AG09319 (cell line): ENCODE measurements around the gene ITGA11.

Source experiments
- DNase-seq: peaks from one replicate; pipeline ENCODE4 v3.0.0-alpha.2; 2010; ENCODE audit warnings: low read depth; ENCODE audit errors: extremely low read depth
- TF ChIP-seq, protein P1 (sequence below): IDR thresholded peaks from 2 replicates; pipeline ENCODE4 v1.5.1; 2011; ENCODE audit warnings: low read depth, mild to moderate bottlenecking, inconsistent platforms, low read length, moderate library complexity

The ITGA11 gene

DNA sequence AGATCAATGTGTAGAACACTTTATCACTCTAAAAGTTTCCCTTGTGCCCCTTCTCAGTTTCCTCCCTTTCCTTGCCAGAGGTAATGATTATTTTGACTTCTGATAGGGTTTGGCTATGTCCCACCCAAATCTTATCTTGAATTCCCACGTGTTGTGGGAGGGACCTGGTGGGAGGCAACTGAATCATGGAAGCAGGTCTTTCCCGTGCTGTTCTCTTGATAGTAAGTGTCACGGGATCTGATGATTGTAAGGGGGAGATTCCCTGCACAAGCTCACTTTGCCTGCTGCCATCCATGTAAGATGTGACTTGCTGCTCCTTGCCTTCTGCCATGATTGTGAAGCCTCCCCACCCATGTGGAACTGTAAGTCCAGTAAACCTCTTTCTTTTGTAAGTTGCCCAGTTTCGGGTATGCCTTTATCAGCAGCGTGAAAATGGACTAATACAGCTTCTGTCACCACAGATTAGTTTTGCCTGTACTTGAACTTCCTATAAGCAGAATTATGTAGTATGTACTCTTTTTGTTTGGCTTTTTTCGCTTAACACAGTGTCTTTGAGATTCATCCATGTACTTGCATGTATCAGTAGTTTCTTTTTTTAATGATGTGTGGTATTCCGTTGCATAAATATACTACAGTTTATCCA, 147.2 kb downstream of the ITGA11 start:
- DNase-seq = no peak
- TF ChIP-seq, protein P1, sequence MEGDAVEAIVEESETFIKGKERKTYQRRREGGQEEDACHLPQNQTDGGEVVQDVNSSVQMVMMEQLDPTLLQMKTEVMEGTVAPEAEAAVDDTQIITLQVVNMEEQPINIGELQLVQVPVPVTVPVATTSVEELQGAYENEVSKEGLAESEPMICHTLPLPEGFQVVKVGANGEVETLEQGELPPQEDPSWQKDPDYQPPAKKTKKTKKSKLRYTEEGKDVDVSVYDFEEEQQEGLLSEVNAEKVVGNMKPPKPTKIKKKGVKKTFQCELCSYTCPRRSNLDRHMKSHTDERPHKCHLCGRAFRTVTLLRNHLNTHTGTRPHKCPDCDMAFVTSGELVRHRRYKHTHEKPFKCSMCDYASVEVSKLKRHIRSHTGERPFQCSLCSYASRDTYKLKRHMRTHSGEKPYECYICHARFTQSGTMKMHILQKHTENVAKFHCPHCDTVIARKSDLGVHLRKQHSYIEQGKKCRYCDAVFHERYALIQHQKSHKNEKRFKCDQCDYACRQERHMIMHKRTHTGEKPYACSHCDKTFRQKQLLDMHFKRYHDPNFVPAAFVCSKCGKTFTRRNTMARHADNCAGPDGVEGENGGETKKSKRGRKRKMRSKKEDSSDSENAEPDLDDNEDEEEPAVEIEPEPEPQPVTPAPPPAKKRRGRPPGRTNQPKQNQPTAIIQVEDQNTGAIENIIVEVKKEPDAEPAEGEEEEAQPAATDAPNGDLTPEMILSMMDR = no peak

- TF ChIP-seq, protein P1 = no peak
- DNase-seq = no peak
These were observed 148.6 kb downstream of the ITGA11 start for GRCh38 chr15:68283401-68283800.

DNA sequence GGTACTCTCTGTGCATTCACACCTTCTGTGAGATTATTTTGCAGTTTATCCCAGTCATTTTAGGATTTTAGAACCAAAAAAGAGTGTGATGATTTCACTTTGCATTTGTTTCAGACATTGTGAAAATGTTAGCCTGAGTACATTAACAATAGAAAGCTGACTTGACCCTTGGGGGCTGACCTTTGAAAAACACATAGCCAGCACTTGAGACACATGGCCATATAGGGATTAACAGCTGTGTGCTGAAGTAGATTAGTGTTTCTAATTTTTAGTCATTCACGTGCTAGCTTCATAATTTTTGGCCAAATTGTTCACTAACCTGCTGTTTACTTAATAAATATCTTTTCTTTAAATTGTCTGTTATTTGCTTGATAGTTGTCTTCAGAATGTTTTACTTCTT, 151.0 kb downstream of the ITGA11 start:
- no peak for DNase-seq

GRCh38 chr15:68279779-68280753, 151.9 kb downstream of the ITGA11 start:
- TF ChIP-seq, protein P1 = no peak

More for the DNA sequence above, 151.0 kb downstream of the ITGA11 start:
- TF ChIP-seq, protein P1 = no peak

DNA sequence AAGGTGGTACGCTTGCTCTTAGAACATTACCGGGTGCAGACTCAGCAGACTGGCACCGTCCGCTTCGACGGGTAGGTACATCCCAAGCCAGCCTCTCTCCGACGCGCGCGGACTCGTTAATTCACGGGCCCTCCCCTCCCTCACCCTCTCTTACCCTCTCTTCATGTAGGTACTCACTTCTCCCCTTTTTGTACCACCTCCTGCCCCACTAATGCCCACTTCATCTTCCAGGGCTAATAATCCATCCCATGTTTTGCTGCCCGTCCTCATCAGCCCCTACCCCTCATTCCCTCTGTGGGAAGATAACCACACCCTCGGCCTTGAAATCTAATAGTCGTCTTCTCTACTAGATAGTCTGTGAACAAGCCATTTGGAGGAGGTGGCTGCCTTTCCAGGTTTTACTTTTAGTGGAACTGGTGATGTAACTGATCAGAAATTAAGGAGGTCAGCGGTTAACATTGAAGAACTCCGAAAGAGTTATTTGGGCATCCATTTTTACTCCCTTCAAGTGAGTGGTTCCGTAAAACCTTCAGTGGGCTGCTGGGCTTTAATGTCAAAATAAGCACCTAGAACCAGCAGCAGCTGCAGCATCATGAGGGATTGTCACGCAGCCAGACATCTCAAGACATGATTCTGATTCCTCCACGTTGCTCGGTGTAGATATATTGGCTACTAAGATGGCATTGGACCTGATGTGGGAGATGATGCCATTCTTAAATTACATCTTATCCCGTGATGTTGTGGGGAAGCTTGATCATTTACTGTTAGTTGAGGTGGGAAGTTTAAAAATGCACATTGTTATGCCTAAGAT, 153.2 kb downstream of the ITGA11 start:
- TF ChIP-seq, protein P1 = no peak

More at GRCh38 chr15:68279779-68280753, 151.9 kb downstream of the ITGA11 start:
- DNase-seq = no peak

DNA sequence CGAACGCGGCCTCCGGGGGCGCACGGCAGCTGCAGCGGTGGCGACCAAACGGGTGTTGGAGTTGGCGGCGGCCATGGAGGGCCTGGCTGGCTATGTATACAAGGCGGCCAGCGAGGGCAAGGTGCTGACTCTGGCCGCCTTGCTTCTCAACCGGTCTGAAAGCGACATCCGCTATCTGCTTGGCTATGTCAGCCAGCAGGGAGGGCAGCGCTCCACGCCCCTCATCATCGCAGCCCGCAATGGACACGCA, 153.7 kb downstream of the ITGA11 start:
- TF ChIP-seq, protein P1 = peak; percentile 32
- DNase-seq = no peak

More for the DNA sequence above, 153.2 kb downstream of the ITGA11 start:
- DNase-seq = no peak
